ENCODE results near the gene CDS2. TPM values are rescaled to one million over a fixed set of nuclear protein-coding genes. Genes with fewer than 3 reads are reported as not detected.

The CDS2 gene
- total and polyA plus RNA-seq, 2 of the 13 experiments (the other 11 are each of a cell fraction or from before 2014, with no cell fraction given) = 81.3 to 153 TPM

DNA sequence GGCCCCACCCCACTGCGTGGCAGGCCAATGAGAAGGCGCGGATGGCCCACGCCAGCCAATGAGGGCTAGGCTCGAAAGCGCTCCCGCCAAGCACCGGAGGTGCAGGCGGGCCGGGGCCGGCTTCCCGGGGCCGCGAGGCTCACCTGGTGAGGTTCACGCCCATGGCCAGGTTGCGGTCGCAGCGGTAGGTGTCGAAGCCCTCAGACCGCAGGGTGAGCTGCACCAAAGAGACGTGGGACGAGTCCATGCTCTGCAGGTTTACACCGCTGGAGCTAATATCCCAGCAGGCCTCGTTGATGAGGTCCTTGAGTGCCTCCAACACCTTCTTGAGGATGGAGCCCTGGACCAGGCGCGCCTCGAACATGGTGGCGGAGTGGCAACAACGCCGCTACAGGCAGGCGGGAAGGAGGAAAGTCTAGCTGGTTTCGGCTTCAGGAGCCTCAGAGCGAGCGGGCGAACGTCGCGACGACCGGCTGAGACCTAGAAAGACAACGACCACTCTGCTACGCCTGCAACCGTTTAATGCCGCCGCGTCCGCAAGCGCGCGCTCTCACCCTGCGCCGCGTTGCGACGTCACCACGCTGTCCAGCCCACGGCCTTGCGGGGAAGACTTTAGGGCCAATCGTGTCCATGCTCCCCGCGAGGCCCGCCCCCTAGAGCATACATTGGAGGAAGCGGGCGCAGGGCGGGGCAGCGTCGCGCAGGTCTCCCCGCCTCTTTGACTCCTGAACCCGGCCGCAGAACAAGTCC lies 7.2 kb upstream of the CDS2 start, which contains the start of gene PCNA (continued):
- TF ChIP-seq GPN1 (CRISPR knock-in tag; IDR thresholded peaks at IDR 0.05; ENCODE audit: borderline replicate concordance) (peak; percentile 86; the same call in 1 of the 2 replicates), PHF8 (CRISPR knock-in tag; IDR thresholded peaks at IDR 0.05) (peak; percentile 97), PHB2 (IDR thresholded peaks at IDR 0.05; ENCODE audit: partially characterized antibody) (no peak), ZNF557 (CRISPR knock-in tag; IDR thresholded peaks at IDR 0.05) (peak; percentile 96), NONO (IDR thresholded peaks at IDR 0.05) (no peak), NONO (CRISPR knock-in tag; conservative IDR thresholded peaks at IDR 0.05) (peak; percentile 98), IRF2 (CRISPR knock-in tag; IDR thresholded peaks at IDR 0.05) (no peak), ESRRA (CRISPR knock-in tag; IDR thresholded peaks at IDR 0.05; ENCODE audit: low read depth) (peak; percentile 73; the same call in 1 of the 2 replicates), XRCC5 (optimal IDR thresholded peaks at IDR 0.05; ENCODE audit: low read length) (peak; percentile 30), ZSCAN25 (CRISPR knock-in tag; IDR thresholded peaks at IDR 0.05) (peak; percentile 71), MXD4 (CRISPR knock-in tag; IDR thresholded peaks at IDR 0.05) (peak; percentile 97), ZNF761 (CRISPR knock-in tag; conservative IDR thresholded peaks at IDR 0.05) (peak; percentile 99), IRX3 (CRISPR knock-in tag; IDR thresholded peaks at IDR 0.05; ENCODE audit: borderline replicate concordance, low read depth) (peak; percentile 100), PATZ1 (CRISPR knock-in tag; IDR thresholded peaks at IDR 0.05) (peak; percentile 74; the same call in 1 of the 2 replicates), NR3C1 (CRISPR knock-in tag; IDR thresholded peaks at IDR 0.05) (no peak), SNAPC4 (CRISPR knock-in tag; IDR thresholded peaks at IDR 0.05) (peak; percentile 97), NFRKB (IDR thresholded peaks at IDR 0.05) (no peak), ZNF614 (CRISPR knock-in tag; IDR thresholded peaks at IDR 0.05; ENCODE audit: borderline replicate concordance) (peak; percentile 72; the same call in 1 of the 2 replicates), MBNL3 (CRISPR knock-in tag; conservative IDR thresholded peaks at IDR 0.05) (no peak), ZSCAN9 (CRISPR knock-in tag; IDR thresholded peaks at IDR 0.05; ENCODE audit: borderline replicate concordance) (peak; percentile 75; the same call in 1 of the 2 replicates), BHLHE40 (IDR thresholded peaks at IDR 0.05; ENCODE audit: low read length) (peak; percentile 40; the same call in 1 of the 2 replicates), ZNF343 (CRISPR knock-in tag; IDR thresholded peaks at IDR 0.05) (peak; percentile 98), ZNF468 (CRISPR knock-in tag; IDR thresholded peaks at IDR 0.05) (peak; percentile 99)
- TF ChIP-seq, protein P1, sequence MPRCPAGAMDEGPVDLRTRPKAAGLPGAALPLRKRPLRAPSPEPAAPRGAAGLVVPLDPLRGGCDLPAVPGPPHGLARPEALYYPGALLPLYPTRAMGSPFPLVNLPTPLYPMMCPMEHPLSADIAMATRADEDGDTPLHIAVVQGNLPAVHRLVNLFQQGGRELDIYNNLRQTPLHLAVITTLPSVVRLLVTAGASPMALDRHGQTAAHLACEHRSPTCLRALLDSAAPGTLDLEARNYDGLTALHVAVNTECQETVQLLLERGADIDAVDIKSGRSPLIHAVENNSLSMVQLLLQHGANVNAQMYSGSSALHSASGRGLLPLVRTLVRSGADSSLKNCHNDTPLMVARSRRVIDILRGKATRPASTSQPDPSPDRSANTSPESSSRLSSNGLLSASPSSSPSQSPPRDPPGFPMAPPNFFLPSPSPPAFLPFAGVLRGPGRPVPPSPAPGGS (CRISPR knock-in tag; IDR thresholded peaks at IDR 0.05) = peak; percentile 97

All from HepG2 (cell line).